Right atrium auricular region (tissue), 2 donors: ENCODE measurements around the gene PALD1. TPM values are rescaled to one million over a fixed set of nuclear protein-coding genes. Genes with fewer than 3 reads are reported as not detected.

Experiments
- DNase-seq: peaks from one replicate; pipeline ENCODE4 v3.0.0-alpha.2; 2019; ENCODE audit warnings: low spot score
- H3K27ac ChIP-seq, 2 donors: fragments of 200-600 bp; sonication (generic); 1 replicate in 1 of 2; 2 replicates in 1 of 2; pipeline ENCODE4 v1.5.1; 2016 to 2019
- H3K27me3 ChIP-seq, 2 donors: fragments of 200-600 bp; sonication (generic); one replicate each; pipeline versions ENCODE4 v1.5.1 to v1.6.0; 2017 to 2019
- H3K36me3 ChIP-seq: fragments of 200-600 bp; sonication (generic); one replicate; pipeline ENCODE4 v1.5.1; 2016
- H3K4me1 ChIP-seq, 2 donors: fragments of 200-600 bp; sonication (generic); one replicate each; pipeline versions ENCODE4 v1.5.1 to v1.6.0; 2017 to 2019
- H3K4me3 ChIP-seq, 2 donors: fragments of 200-600 bp; sonication (generic); 1 replicate in 1 of 2; 2 replicates in 1 of 2; pipeline ENCODE4 v1.5.1; 2017 to 2019; ENCODE audit warnings: mild to moderate bottlenecking in 1 of 2, moderate library complexity in 1 of 2
- H3K9me3 ChIP-seq, 2 donors: fragments of 200-600 bp; sonication (generic); one replicate each; pipeline ENCODE4 v1.5.1; 2019
- total RNA-seq, 2 donors: library from RNA; depleted of rRNA; stranded (reverse); fragments of >200 nt; gene quantifications; one replicate each; pipeline ENCODE4 v1.1.0, GENCODE V29; 2016
- TF ChIP-seq, protein P1 (sequence below), 2 donors: fragments of 200-600 bp; sonication (generic); IDR thresholded peaks; one replicate each; pipeline ENCODE4 v1.5.1; 2019; ENCODE audit warnings: antibody characterized with exemption in 2 of 2

The PALD1 gene
- total RNA-seq, 2 donors from 2014 or later: 4.9 to 8.5 TPM

DNA sequence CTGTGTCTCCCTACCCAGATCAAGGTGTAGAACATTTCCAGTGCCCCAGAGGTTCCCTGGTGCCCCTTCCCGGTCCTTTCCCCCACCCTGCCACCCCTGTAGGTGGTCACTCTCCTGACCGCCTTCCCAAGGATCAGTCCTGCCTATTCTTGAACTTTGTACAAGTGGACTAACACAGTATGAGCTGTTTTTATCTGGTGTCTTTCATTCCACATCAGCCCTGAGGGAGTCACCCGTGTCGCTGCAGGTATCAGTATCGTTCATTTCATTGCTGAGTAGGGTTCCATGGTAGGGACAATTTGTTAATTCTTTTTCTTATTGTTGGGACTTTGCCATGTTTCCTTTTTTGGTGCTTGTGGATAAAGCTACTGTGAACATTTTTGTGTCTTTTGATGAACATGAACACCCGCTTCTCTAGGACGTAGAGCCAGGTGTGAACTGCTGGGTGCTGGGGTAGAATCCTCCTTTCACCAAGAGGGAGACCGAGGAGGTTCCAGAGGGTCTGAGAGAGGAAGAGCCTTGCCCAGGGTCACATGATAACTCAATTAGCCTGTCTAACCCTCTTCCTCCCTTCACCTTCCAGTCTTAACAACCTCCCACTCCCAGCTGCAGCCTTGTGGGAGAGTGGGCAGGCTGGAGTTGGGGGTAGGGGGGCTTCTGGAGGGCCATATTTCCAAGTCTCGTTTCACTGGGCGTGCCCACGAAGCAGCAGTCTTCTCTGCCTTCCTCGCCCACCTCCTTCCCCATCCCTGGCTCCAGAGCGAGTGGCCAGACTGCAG lies 18.0 kb downstream of the PALD1 start:
- Histone ChIP-seq H3K4me3 (no peak overlapping the region), H3K36me3 (no peaks in the 10 kb centered on the region), H3K27me3 (no peaks in the 10 kb centered on the region), H3K27ac (no peak overlapping the region), H3K9me3 (no peaks in the 10 kb centered on the region), H3K4me1 (peaks cover 0 to 52% of the 10 kb centered on the region in 2 donors)
- no peak for DNase-seq
- TF ChIP-seq, protein P1, sequence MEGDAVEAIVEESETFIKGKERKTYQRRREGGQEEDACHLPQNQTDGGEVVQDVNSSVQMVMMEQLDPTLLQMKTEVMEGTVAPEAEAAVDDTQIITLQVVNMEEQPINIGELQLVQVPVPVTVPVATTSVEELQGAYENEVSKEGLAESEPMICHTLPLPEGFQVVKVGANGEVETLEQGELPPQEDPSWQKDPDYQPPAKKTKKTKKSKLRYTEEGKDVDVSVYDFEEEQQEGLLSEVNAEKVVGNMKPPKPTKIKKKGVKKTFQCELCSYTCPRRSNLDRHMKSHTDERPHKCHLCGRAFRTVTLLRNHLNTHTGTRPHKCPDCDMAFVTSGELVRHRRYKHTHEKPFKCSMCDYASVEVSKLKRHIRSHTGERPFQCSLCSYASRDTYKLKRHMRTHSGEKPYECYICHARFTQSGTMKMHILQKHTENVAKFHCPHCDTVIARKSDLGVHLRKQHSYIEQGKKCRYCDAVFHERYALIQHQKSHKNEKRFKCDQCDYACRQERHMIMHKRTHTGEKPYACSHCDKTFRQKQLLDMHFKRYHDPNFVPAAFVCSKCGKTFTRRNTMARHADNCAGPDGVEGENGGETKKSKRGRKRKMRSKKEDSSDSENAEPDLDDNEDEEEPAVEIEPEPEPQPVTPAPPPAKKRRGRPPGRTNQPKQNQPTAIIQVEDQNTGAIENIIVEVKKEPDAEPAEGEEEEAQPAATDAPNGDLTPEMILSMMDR (IDR thresholded peaks at IDR 0.05): no peak

DNA sequence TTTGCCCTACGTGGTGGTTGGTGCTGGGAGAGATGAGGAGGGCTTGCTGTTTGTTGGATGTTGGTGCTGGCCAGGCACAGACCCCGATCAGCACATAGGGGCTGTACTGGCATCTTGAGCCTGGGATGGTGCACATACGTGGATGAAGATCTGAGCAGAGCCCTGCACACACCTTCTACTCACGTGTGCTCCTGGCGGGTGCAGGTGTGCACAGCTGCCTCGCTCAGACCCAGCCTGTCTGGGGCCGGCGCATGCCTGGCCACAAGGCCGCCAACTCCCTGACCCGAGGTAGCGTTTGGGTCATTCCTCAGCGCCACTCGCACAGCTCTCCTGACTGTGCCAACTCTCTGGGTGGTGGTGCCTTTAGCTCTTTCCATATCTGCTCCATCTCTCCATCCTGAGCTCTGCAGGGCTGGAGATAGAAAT lies 18.6 kb downstream of the PALD1 start:
- Histone ChIP-seq H3K27me3 (no peaks in the 10 kb centered on the region), H3K27ac (no peak overlapping the region), H3K4me1 (peaks cover 0 to 52% of the 10 kb centered on the region in 2 donors), H3K9me3 (no peaks in the 10 kb centered on the region), H3K4me3 (no peak overlapping the region), H3K36me3 (no peaks in the 10 kb centered on the region)
- DNase-seq: no peak
- TF ChIP-seq, protein P1 (IDR thresholded peaks at IDR 0.05): no peak

DNA sequence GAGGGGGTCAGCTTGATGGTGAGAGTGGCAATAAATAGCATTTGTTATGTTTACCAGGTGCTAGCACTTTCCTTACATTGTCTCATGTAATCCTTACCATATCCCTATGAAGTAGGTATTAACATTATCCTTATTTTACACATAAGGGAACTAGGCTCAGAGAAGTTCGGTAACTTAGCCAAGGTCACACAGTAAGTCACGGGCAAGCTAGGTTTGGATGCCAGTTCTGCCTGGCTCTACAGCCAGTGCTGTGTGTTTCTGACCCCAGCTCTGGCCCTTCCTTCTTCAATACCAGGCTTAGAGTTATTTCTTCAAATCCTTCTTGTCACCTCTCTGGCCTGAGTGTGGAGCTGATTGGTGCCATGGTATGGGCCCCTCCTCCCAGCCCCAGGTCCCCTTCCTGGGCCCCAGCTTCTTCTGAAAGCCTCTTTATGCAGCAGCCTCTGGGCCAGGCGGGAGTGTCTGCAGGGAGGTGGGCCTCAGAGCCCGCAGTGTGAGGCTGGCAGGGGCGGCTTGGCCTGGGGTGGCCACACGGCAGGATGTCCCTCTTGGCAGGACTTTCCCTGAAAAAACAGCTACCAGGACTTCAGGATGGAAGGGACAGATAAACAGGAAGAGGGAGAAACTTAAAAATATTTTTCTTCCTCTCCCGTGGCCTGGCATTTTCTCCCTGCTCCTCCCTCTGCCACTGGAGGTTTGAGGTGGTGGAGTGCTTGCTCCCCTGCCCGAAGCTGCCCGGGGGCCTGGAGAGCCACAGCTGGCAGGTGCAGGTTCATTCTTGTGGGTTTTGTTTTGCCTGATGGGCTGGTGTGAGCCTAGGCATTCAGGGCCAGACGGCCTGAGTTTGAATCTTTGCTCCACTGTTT lies 20.6 kb downstream of the PALD1 start:
- Histone ChIP-seq H3K4me1 (peaks cover 0 to 44% of the 10 kb centered on the region in 2 donors), H3K27me3 (no peaks in the 10 kb centered on the region), H3K27ac (peak overlapping the region; percentile 17 to 18), H3K36me3 (no peaks in the 10 kb centered on the region), H3K4me3 (no peak overlapping the region), H3K9me3 (no peaks in the 10 kb centered on the region)
- TF ChIP-seq, protein P1 (IDR thresholded peaks at IDR 0.05): no peak
- no peak for DNase-seq

DNA sequence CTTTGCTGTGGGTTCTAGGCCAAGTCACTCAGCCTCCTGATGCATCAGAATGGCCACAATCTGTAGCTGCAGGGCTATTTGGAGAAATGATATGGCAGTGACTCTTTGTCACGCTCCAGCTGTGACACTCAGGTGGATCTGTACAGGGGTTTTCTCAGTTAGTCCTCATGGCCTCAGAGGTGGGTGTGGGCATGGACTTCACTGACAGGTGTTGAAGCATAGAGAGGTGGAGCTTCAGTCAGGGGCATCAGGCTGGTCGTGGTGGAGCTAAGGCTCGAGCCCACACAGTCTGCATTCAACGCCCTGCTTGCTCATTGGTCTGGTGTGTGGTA lies 21.2 kb downstream of the PALD1 start:
- no peaks in the 10 kb centered on the region for H3K36me3 ChIP-seq
- H3K9me3 ChIP-seq: no peaks in the 10 kb centered on the region
- no peak for DNase-seq
- H3K27ac ChIP-seq: peak overlapping the region in 1 of 2 donors; percentile 17
- no peaks in the 10 kb centered on the region for H3K27me3 ChIP-seq
- H3K4me1 ChIP-seq: peaks cover 0 to 38% of the 10 kb centered on the region in 2 donors
- H3K4me3 ChIP-seq: no peak overlapping the region
- TF ChIP-seq, protein P1 (IDR thresholded peaks at IDR 0.05): no peak

DNA sequence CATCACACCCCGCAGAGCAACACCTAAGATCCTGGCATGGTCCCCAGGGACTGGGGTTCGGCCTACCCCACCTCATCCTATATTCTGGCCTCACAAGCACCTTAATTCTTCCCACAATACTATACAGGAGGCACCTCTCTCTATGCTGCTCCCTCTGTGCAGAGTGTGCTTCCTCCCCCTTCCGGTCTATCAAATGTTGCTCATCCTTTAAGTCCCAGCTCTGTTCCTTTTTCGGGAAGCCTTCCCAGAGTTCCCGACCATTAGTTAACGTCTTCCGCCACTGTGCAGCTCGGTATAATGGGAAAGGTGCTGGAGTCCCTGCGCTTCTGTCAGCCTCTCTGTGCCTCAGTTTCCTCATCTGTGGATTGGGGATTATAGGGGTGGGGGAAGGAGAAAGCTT lies 21.8 kb downstream of the PALD1 start:
- Histone ChIP-seq H3K36me3 (no peaks in the 10 kb centered on the region), H3K4me3 (no peak overlapping the region), H3K27ac (peak overlapping the region; percentile 24 to 31), H3K4me1 (peaks cover 0 to 32% of the 10 kb centered on the region in 2 donors), H3K9me3 (no peaks in the 10 kb centered on the region), H3K27me3 (no peaks in the 10 kb centered on the region)
- no peak for DNase-seq
- TF ChIP-seq, protein P1 (IDR thresholded peaks at IDR 0.05): no peak
